Neural progenitor cell (in vitro differentiated cells): ENCODE measurements around the gene DISC1. TPM values are rescaled to one million over a fixed set of nuclear protein-coding genes. Genes with fewer than 3 reads are reported as not detected.

Experiments
- DNase-seq: peaks from one replicate; pipeline ENCODE4 v3.0.0-alpha.2; 2016; ENCODE audit warnings: low spot score
- H2AFZ ChIP-seq: fragments of 200-600 bp; sonication (generic); replicated peaks from 2 replicates; pipeline ENCODE4 v1.6.1; 2016; ENCODE audit warnings: antibody characterized with exemption
- H3F3A ChIP-seq: fragments of 200-600 bp; sonication (generic); 2 replicates; pipeline ENCODE4 v1.6.1; 2016; ENCODE audit warnings: antibody characterized with exemption, low read depth
- H3K27ac ChIP-seq: fragments of 200-600 bp; sonication (generic); 2 replicates; pipeline ENCODE4 v1.5.1; 2016; ENCODE audit warnings: mild to moderate bottlenecking
- H3K27me3 ChIP-seq: fragments of 200-600 bp; sonication (generic); 2 replicates; pipeline ENCODE4 v1.6.1; 2016; ENCODE audit warnings: mild to moderate bottlenecking, moderate library complexity
- H3K36me3 ChIP-seq: fragments of 200-600 bp; sonication (generic); 2 replicates; pipeline ENCODE4 v1.5.1; 2016
- H3K4me1 ChIP-seq: fragments of 200-600 bp; sonication (generic); 2 replicates; pipeline ENCODE4 v1.6.1; 2016; ENCODE audit warnings: mixed run types
- H3K4me2 ChIP-seq: fragments of 200-600 bp; sonication (generic); 2 replicates; pipeline ENCODE4 v1.6.1; 2016
- H3K4me3 ChIP-seq: fragments of 200-600 bp; sonication (generic); 2 replicates; pipeline ENCODE4 v1.5.1; 2016
- H3K79me2 ChIP-seq: fragments of 200-600 bp; sonication (generic); 2 replicates; pipeline ENCODE4 v1.6.1; 2016; ENCODE audit warnings: low read depth
- H3K9ac ChIP-seq: fragments of 200-600 bp; sonication (generic); 2 replicates; pipeline ENCODE4 v1.6.1; 2016
- H3K9me3 ChIP-seq: fragments of 200-600 bp; sonication (generic); 2 replicates; pipeline ENCODE4 v1.5.1; 2016; ENCODE audit warnings: low read depth
- H4K20me1 ChIP-seq: fragments of 200-600 bp; sonication (generic); 2 replicates; pipeline ENCODE4 v1.6.1; 2016; ENCODE audit warnings: low read depth
- H3K27ac Mint-ChIP-seq: 3 replicates; pipeline ENCODE4 v1.8.0; 2021; ENCODE audit warnings: mixed read lengths
- H3K27me3 Mint-ChIP-seq: 2 replicates; pipeline ENCODE4 v1.8.0; 2022; ENCODE audit warnings: low read depth, mild to moderate bottlenecking, inconsistent platforms, moderate library complexity, mixed read lengths; ENCODE audit not compliant: insufficient read depth
- H3K36me3 Mint-ChIP-seq: 3 replicates; pipeline ENCODE4 v1.8.0; 2021; ENCODE audit warnings: mixed read lengths
- H3K4me1 Mint-ChIP-seq: 3 replicates; pipeline ENCODE4 v1.8.0; 2021; ENCODE audit warnings: mixed read lengths
- H3K4me3 Mint-ChIP-seq: 3 replicates; pipeline ENCODE4 v1.8.0; 2021; ENCODE audit warnings: mild to moderate bottlenecking, moderate library complexity, mixed read lengths
- H3K9me3 Mint-ChIP-seq: 3 replicates; pipeline ENCODE4 v1.8.0; 2020; ENCODE audit warnings: mixed read lengths
- EZH2 ChIP-seq: fragments of 200-600 bp; sonication (generic); IDR thresholded peaks from 2 replicates; pipeline ENCODE4 v1.6.1; 2017; ENCODE audit warnings: antibody characterized with exemption, mild to moderate bottlenecking, moderate library complexity
- EZH2phosphoT487 ChIP-seq: fragments of 200-600 bp; sonication (generic); IDR thresholded peaks from 2 replicates; pipeline ENCODE4 v1.6.1; 2017; ENCODE audit warnings: antibody characterized with exemption
- total RNA-seq: library from RNA; depleted of rRNA; stranded (reverse); fragments of >200 nt; gene quantifications from 2 replicates; pipeline ENCODE4 v1.2.3, GENCODE V29; 2015; ENCODE audit warnings: low replicate concordance
- TF ChIP-seq, protein P1 (sequence below): fragments of 200-600 bp; sonication (generic); IDR thresholded peaks from 2 replicates; pipeline ENCODE4 v1.5.1; 2017; ENCODE audit warnings: antibody characterized with exemption, mild to moderate bottlenecking

Gene DISC1
- total RNA-seq, 1 donor from 2014 or later: 1.8 TPM

DNA sequence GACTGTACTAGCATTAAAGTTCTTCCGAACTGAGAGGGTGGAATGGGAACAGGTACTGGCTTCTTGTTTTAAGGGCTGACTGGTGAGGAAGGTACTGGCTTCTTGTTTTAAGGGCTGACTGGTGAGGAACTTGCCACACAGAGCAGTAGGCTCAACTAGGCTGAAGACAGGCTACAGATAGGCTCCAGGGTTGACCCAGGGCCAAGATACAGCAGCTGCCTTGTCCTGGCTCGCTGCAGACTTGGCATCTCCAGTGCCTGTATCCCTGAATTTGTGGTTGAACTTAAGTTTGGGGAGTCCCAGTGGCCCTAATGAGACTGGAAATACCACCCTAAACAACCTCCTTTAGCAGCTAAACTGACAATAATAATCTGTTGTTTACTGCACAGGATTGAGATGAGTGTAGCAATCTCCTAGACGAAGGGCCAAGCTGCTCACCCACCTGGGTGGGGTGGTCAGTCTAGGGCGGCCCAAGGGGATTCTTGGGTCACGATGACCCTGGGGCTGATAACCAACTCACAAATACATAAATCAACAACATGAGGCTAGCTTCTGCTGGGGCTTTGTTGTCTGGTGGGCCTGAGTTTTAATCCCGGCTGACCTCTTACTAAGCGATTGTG, 227.1 kb downstream of the DISC1 start:
- H3K27me3 Mint-ChIP-seq: peaks cover 2% of the 10 kb centered on the region
- Histone ChIP-seq H3K27ac (no peak overlapping the region), H3K9me3 (no peaks in the 10 kb centered on the region), H3F3A (no peaks in the 10 kb centered on the region), H3K79me2 (no peaks in the 10 kb centered on the region), H3K4me1 (no peaks in the 10 kb centered on the region), H3K9ac (no peak overlapping the region), H3K27me3 (no peaks in the 10 kb centered on the region), H2AFZ (no peak overlapping the region), H3K36me3 (no peaks in the 10 kb centered on the region), H4K20me1 (no peaks in the 10 kb centered on the region), H3K4me3 (no peak overlapping the region), H3K4me2 (no peak overlapping the region)
- TF ChIP-seq, protein P1, sequence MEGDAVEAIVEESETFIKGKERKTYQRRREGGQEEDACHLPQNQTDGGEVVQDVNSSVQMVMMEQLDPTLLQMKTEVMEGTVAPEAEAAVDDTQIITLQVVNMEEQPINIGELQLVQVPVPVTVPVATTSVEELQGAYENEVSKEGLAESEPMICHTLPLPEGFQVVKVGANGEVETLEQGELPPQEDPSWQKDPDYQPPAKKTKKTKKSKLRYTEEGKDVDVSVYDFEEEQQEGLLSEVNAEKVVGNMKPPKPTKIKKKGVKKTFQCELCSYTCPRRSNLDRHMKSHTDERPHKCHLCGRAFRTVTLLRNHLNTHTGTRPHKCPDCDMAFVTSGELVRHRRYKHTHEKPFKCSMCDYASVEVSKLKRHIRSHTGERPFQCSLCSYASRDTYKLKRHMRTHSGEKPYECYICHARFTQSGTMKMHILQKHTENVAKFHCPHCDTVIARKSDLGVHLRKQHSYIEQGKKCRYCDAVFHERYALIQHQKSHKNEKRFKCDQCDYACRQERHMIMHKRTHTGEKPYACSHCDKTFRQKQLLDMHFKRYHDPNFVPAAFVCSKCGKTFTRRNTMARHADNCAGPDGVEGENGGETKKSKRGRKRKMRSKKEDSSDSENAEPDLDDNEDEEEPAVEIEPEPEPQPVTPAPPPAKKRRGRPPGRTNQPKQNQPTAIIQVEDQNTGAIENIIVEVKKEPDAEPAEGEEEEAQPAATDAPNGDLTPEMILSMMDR: no peak
- no peak for TF ChIP-seq EZH2
- TF ChIP-seq EZH2phosphoT487: no peak
- no peak overlapping the region for H3K27ac Mint-ChIP-seq
- no peak for DNase-seq
- no peak overlapping the region for H3K4me3 Mint-ChIP-seq
- H3K36me3 Mint-ChIP-seq: peaks cover 4% of the 10 kb centered on the region
- no peaks in the 10 kb centered on the region for H3K9me3 Mint-ChIP-seq
- H3K4me1 Mint-ChIP-seq: peaks cover 15% of the 10 kb centered on the region

DNA sequence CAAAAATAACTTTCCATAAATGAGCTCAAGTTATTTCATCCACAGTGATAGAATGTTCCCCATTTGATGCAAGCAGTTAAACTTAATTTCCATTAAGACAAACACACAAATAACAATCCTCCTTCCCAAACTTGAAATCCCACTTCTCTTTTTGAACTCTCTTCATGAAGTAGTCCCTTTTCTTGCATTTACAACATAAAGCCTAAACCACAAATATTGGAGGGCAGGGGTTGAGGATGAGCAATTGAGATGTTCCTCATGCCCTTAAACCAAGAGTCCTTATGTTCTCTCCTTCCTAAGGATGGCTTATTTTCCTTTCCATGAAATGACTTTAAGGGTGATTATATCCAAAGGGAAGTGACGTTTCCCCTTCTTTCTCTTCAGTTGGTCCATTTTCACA, 228.8 kb downstream of the DISC1 start:
- H3K4me2 ChIP-seq: no peak overlapping the region
- peaks cover 2% of the 10 kb centered on the region for H3K27me3 Mint-ChIP-seq
- H3K27ac ChIP-seq: no peak overlapping the region
- no peaks in the 10 kb centered on the region for H3K79me2 ChIP-seq
- no peaks in the 10 kb centered on the region for H3K9me3 ChIP-seq
- H3K36me3 Mint-ChIP-seq: peaks cover 4% of the 10 kb centered on the region
- no peak for DNase-seq
- peaks cover 2% of the 10 kb centered on the region for H3K9me3 Mint-ChIP-seq
- H4K20me1 ChIP-seq: no peaks in the 10 kb centered on the region
- H3K27ac Mint-ChIP-seq: no peak overlapping the region
- no peak overlapping the region for H3K4me3 Mint-ChIP-seq
- no peak overlapping the region for H2AFZ ChIP-seq
- H3K9ac ChIP-seq: no peak overlapping the region
- TF ChIP-seq EZH2: no peak
- no peak for TF ChIP-seq EZH2phosphoT487
- TF ChIP-seq, protein P1: no peak
- H3K27me3 ChIP-seq: no peaks in the 10 kb centered on the region
- H3K4me1 Mint-ChIP-seq: peaks cover 21% of the 10 kb centered on the region
- no peak overlapping the region for H3K4me3 ChIP-seq
- no peaks in the 10 kb centered on the region for H3K4me1 ChIP-seq
- no peaks in the 10 kb centered on the region for H3K36me3 ChIP-seq
- no peaks in the 10 kb centered on the region for H3F3A ChIP-seq

DNA sequence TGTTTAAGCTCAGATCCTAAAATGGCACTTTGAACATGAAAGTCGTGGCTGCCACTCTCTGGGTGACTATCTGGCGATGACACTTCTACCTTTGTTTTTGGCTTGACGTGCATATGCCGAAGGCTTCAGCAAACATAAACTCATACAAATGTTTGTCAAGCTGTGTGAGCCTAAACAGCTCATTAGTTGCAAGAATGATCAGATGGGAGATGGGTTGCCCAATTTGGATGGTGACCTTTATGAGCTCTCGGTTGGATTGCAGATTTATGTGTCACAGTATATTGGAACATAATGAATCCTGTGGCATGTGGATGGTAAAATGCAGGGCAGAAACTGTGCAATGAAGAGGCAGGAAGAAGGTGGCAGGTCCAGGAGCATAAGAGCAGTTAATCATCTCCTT, 229.3 kb downstream of the DISC1 start:
- Histone ChIP-seq H2AFZ (no peak overlapping the region), H3F3A (no peaks in the 10 kb centered on the region), H3K79me2 (no peaks in the 10 kb centered on the region), H3K27me3 (no peaks in the 10 kb centered on the region), H3K4me3 (no peak overlapping the region), H3K36me3 (no peaks in the 10 kb centered on the region), H3K27ac (no peak overlapping the region), H3K9ac (no peak overlapping the region), H3K9me3 (no peaks in the 10 kb centered on the region), H4K20me1 (no peaks in the 10 kb centered on the region), H3K4me1 (no peaks in the 10 kb centered on the region), H3K4me2 (no peak overlapping the region)
- H3K27me3 Mint-ChIP-seq: peaks cover 2% of the 10 kb centered on the region
- H3K36me3 Mint-ChIP-seq: peaks cover 4% of the 10 kb centered on the region
- peaks cover 25% of the 10 kb centered on the region for H3K4me1 Mint-ChIP-seq
- no peak for DNase-seq
- H3K4me3 Mint-ChIP-seq: no peak overlapping the region
- no peak for TF ChIP-seq EZH2
- TF ChIP-seq, protein P1: no peak
- no peak for TF ChIP-seq EZH2phosphoT487
- no peak overlapping the region for H3K27ac Mint-ChIP-seq
- peaks cover 2% of the 10 kb centered on the region for H3K9me3 Mint-ChIP-seq
